Neural cell (in vitro differentiated cells): Measurements from ENCODE around the gene C16orf89. TPM values are rescaled to one million over a fixed set of nuclear protein-coding genes. Genes with fewer than 3 reads are reported as not detected.

Experiments used
- H2AFZ ChIP-seq: fragments of 200-600, 300-800 bp; sonication (generic), shearing (Covaris generic); 2 replicates; pipeline ENCODE4 v1.6.0; 2014; ENCODE audit warnings: low read depth, mild to moderate bottlenecking, antibody characterized with exemption, low read length, moderate library complexity
- H3F3A ChIP-seq: fragments of 200-600 bp; shearing (Covaris generic); 2 replicates; pipeline ENCODE4 v1.6.1; 2016; ENCODE audit warnings: mild to moderate bottlenecking, moderate library complexity, mixed read lengths, antibody characterized with exemption, low read length; ENCODE audit not compliant: insufficient read depth, poor library complexity, severe bottlenecking
- H3K27ac ChIP-seq: fragments of 200-600, 300-800 bp; sonication (generic), shearing (Covaris generic); 2 replicates; pipeline ENCODE4 v1.5.1; 2014; ENCODE audit warnings: mild to moderate bottlenecking, low read length, moderate library complexity
- H3K27me3 ChIP-seq: fragments of 300-800, 200-600 bp; sonication (generic), shearing (Covaris generic); 2 replicates; pipeline ENCODE4 v1.6.0; 2014; ENCODE audit warnings: mild to moderate bottlenecking, low read depth, low read length, moderate library complexity; ENCODE audit not compliant: insufficient read depth
- H3K36me3 ChIP-seq: fragments of 300-800, 200-600 bp; sonication (generic), shearing (Covaris generic); 2 replicates; pipeline ENCODE4 v1.5.1; 2014; ENCODE audit warnings: mild to moderate bottlenecking, antibody characterized with exemption, low read length, moderate library complexity; ENCODE audit not compliant: insufficient read depth
- H3K4me2 ChIP-seq: fragments of 300-800, 200-600 bp; sonication (generic), shearing (Covaris generic); 2 replicates; pipeline ENCODE4 v1.6.0; 2014; ENCODE audit warnings: mild to moderate bottlenecking, low read length
- H3K4me3 ChIP-seq: fragments of 300-800, 200-600 bp; sonication (generic), shearing (Covaris generic); 2 replicates; pipeline ENCODE4 v1.5.1; 2014; ENCODE audit warnings: mild to moderate bottlenecking, low read length, moderate library complexity
- H3K79me2 ChIP-seq: fragments of 200-600 bp; shearing (Covaris generic); replicated peaks from 2 replicates; pipeline ENCODE4 v1.6.0; 2014; ENCODE audit warnings: mild to moderate bottlenecking, low read length, moderate library complexity; ENCODE audit not compliant: insufficient read depth
- H3K9ac ChIP-seq: fragments of 300-800, 200-600 bp; sonication (generic), shearing (Covaris generic); 2 replicates; pipeline ENCODE4 v1.6.1; 2016; ENCODE audit warnings: mild to moderate bottlenecking, low read length, mixed read lengths
- H3K9me2 ChIP-seq: fragments of 200-600 bp; shearing (Covaris generic); 2 replicates; pipeline ENCODE4 v1.6.1; 2016; ENCODE audit warnings: mild to moderate bottlenecking, low read length, mixed read lengths; ENCODE audit not compliant: insufficient read depth
- H3K9me3 ChIP-seq: fragments of 200-600, 300-800 bp; sonication (generic), shearing (Covaris generic); 2 replicates; pipeline ENCODE4 v1.6.1; 2016; ENCODE audit warnings: mild to moderate bottlenecking, mixed run types, low read length, moderate library complexity, mixed read lengths
- H4K20me1 ChIP-seq: fragments of 200-600 bp; shearing (Covaris generic); 2 replicates; pipeline ENCODE4 v1.6.1; 2016; ENCODE audit warnings: mild to moderate bottlenecking, mixed run types; ENCODE audit not compliant: insufficient read depth
- EP300 ChIP-seq: fragments of 450-650 bp; conservative IDR thresholded peaks from 2 replicates; pipeline ENCODE4 v1.6.1; 2014; ENCODE audit warnings: antibody characterized with exemption, mild to moderate bottlenecking, moderate library complexity; ENCODE audit not compliant: poor library complexity, severe bottlenecking
- EZH2 ChIP-seq: fragments of 200-600, 300-800 bp; shearing (Covaris generic), sonication (generic); IDR thresholded peaks from 2 replicates; pipeline ENCODE4 v1.6.1; 2014; ENCODE audit warnings: antibody characterized with exemption, low read length, borderline replicate concordance, mild to moderate bottlenecking; ENCODE audit not compliant: insufficient read depth, poor library complexity, severe bottlenecking
- MXI1 ChIP-seq: fragments of 450-650 bp; conservative IDR thresholded peaks from 2 replicates; pipeline ENCODE4 v1.6.1; 2014; ENCODE audit warnings: antibody characterized with exemption, mild to moderate bottlenecking; ENCODE audit not compliant: poor library complexity, severe bottlenecking
- POLR2AphosphoS5 ChIP-seq: IDR thresholded peaks from 2 replicates; pipeline ENCODE4 v1.6.1; 2012
- RAD21 ChIP-seq: fragments of 450-650 bp; conservative IDR thresholded peaks from 2 replicates; pipeline ENCODE4 v1.6.1; 2014; ENCODE audit warnings: antibody characterized with exemption, mild to moderate bottlenecking, moderate library complexity
- SMC3 ChIP-seq: fragments of 450-650 bp; conservative IDR thresholded peaks from 2 replicates; pipeline ENCODE4 v1.6.1; 2014; ENCODE audit warnings: antibody characterized with exemption, mild to moderate bottlenecking, moderate library complexity; ENCODE audit not compliant: poor library complexity
- TAF1 ChIP-seq: IDR thresholded peaks from 2 replicates; pipeline ENCODE4 v1.6.1; 2012; ENCODE audit warnings: low read depth
- polyA plus RNA-seq: library from polyadenylated mRNA; depleted of rRNA; stranded (reverse); fragments of >200 nt; gene quantifications from 2 replicates; pipeline ENCODE4 v1.2.3, GENCODE V29; 2014
- TF ChIP-seq, protein P1 (sequence below): IDR thresholded peaks from 2 replicates; pipeline ENCODE4 v1.6.1; 2012; ENCODE audit warnings: borderline replicate concordance
- TF ChIP-seq, protein P2 (sequence below): fragments of 450-650 bp; IDR thresholded peaks from 2 replicates; pipeline ENCODE4 v1.5.1; 2014; ENCODE audit warnings: antibody characterized with exemption, mild to moderate bottlenecking, moderate library complexity; ENCODE audit not compliant: poor library complexity, severe bottlenecking

The C16orf89 gene
- polyA plus RNA-seq, 1 donor from 2014 or later = not detected

DNA sequence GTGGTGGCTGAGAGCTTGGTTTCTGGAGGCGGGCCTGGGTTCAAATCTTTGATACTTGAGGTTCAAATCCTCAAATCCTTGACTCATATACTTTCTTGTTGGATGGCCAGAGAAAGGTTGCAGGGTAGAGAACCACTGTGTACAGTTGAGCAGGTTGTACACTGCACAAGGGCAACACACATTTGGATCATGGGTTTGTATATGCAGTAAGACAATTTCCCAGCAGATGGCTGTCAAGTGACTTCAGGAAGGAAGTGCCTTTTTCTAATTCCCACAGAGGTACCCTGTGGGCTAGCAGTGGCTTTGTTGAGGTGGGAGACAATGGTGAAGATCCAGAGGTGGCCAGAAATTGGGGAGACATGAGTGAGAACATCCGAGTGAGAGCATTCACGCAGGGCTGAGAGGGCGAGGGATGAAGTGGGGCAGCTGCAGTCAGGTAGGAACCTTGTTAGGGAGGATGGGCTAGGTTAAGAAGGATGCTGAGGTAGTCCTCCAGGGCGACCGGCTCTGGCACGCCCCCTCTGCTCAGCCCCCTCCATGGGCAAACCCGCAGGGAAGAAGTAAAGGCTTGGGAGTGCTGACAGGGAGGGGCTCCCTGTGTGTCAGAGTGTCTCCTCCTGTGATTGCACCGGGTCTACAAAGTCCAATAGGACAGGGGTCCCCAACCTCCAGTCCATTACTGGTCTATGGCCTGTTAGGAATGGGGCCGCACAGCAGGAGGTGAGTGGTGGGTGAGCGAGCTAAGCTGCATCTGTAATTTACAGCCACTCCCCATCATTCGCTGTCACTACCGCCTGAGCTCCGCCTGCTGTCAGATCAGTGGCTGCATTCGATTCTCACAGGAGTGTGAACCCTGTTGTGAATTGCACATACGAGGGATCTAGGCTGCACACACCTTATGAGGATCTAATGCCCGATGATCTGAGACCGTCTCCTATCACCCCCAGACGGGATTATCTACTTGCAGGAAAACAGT lies 2.7 kb downstream of the C16orf89 start:
- Histone ChIP-seq H3K36me3 (no peaks in the 10 kb centered on the region), H3K4me3 (no peak overlapping the region), H3K27ac (no peak overlapping the region), H3F3A (no peaks in the 10 kb centered on the region), H3K9ac (no peak overlapping the region), H3K4me2 (no peak overlapping the region), H3K9me2 (no peaks in the 10 kb centered on the region), H4K20me1 (no peaks in the 10 kb centered on the region), H3K9me3 (no peaks in the 10 kb centered on the region), H2AFZ (no peak overlapping the region), H3K79me2 (no peaks in the 10 kb centered on the region), H3K27me3 (no peaks in the 10 kb centered on the region)
- TF ChIP-seq, protein P1, sequence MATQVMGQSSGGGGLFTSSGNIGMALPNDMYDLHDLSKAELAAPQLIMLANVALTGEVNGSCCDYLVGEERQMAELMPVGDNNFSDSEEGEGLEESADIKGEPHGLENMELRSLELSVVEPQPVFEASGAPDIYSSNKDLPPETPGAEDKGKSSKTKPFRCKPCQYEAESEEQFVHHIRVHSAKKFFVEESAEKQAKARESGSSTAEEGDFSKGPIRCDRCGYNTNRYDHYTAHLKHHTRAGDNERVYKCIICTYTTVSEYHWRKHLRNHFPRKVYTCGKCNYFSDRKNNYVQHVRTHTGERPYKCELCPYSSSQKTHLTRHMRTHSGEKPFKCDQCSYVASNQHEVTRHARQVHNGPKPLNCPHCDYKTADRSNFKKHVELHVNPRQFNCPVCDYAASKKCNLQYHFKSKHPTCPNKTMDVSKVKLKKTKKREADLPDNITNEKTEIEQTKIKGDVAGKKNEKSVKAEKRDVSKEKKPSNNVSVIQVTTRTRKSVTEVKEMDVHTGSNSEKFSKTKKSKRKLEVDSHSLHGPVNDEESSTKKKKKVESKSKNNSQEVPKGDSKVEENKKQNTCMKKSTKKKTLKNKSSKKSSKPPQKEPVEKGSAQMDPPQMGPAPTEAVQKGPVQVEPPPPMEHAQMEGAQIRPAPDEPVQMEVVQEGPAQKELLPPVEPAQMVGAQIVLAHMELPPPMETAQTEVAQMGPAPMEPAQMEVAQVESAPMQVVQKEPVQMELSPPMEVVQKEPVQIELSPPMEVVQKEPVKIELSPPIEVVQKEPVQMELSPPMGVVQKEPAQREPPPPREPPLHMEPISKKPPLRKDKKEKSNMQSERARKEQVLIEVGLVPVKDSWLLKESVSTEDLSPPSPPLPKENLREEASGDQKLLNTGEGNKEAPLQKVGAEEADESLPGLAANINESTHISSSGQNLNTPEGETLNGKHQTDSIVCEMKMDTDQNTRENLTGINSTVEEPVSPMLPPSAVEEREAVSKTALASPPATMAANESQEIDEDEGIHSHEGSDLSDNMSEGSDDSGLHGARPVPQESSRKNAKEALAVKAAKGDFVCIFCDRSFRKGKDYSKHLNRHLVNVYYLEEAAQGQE = no peak
- no peak for TF ChIP-seq MXI1
- TF ChIP-seq SMC3 = no peak
- no peak for TF ChIP-seq TAF1
- TF ChIP-seq POLR2AphosphoS5 = no peak
- no peak for TF ChIP-seq EZH2
- no peak for TF ChIP-seq EP300
- no peak for TF ChIP-seq RAD21
- TF ChIP-seq, protein P2, sequence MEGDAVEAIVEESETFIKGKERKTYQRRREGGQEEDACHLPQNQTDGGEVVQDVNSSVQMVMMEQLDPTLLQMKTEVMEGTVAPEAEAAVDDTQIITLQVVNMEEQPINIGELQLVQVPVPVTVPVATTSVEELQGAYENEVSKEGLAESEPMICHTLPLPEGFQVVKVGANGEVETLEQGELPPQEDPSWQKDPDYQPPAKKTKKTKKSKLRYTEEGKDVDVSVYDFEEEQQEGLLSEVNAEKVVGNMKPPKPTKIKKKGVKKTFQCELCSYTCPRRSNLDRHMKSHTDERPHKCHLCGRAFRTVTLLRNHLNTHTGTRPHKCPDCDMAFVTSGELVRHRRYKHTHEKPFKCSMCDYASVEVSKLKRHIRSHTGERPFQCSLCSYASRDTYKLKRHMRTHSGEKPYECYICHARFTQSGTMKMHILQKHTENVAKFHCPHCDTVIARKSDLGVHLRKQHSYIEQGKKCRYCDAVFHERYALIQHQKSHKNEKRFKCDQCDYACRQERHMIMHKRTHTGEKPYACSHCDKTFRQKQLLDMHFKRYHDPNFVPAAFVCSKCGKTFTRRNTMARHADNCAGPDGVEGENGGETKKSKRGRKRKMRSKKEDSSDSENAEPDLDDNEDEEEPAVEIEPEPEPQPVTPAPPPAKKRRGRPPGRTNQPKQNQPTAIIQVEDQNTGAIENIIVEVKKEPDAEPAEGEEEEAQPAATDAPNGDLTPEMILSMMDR = no peak

DNA sequence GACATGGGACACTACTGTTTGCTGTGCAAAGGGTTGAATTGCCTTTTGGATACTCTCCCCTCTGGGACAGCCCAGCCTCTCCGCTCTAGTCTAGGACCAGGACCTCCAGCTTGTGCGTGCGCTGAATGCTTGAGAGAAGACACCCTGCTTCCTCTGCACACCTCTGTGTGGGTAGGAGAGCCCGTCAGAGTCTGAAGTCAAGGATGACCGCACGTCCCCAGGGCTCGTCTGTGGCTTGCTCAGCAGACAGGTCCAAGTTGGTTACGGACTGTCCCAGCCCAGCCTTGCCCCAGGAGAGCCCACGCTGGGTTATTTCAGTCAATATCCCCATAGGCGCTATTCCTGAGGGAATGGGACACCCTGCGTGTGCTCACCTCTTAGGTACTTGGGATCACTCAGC lies 3.7 kb downstream of the C16orf89 start:
- no peaks in the 10 kb centered on the region for H4K20me1 ChIP-seq
- H3K9me2 ChIP-seq = no peaks in the 10 kb centered on the region
- no peak overlapping the region for H3K4me2 ChIP-seq
- TF ChIP-seq, protein P2 = no peak
- TF ChIP-seq, protein P1 = no peak
- TF ChIP-seq EP300 (no peak), POLR2AphosphoS5 (no peak), MXI1 (no peak), TAF1 (no peak), SMC3 (no peak), RAD21 (no peak), EZH2 (no peak)
- H2AFZ ChIP-seq = no peak overlapping the region
- no peaks in the 10 kb centered on the region for H3K27me3 ChIP-seq
- no peaks in the 10 kb centered on the region for H3K36me3 ChIP-seq
- no peaks in the 10 kb centered on the region for H3F3A ChIP-seq
- no peak overlapping the region for H3K27ac ChIP-seq
- H3K9me3 ChIP-seq = no peaks in the 10 kb centered on the region
- H3K4me3 ChIP-seq = no peak overlapping the region
- no peak overlapping the region for H3K9ac ChIP-seq
- H3K79me2 ChIP-seq = no peaks in the 10 kb centered on the region
